GM19328 (cell line): ENCODE results near the gene DOK3.
"Not testable (repeated sequence)": the region's sequence is repeated elsewhere in the genome, so short reads cannot be mapped to it uniquely, and the experiment has no call there.

Experiments used
- ATAC-seq: cut with Tn5 transposase; IDR thresholded peaks from one replicate; pipeline ENCODE4 v1.9.1; 2021; ENCODE audit warnings: mild to moderate bottlenecking, moderate library complexity; ENCODE audit not compliant: unreplicated experiment

Gene DOK3

DNA sequence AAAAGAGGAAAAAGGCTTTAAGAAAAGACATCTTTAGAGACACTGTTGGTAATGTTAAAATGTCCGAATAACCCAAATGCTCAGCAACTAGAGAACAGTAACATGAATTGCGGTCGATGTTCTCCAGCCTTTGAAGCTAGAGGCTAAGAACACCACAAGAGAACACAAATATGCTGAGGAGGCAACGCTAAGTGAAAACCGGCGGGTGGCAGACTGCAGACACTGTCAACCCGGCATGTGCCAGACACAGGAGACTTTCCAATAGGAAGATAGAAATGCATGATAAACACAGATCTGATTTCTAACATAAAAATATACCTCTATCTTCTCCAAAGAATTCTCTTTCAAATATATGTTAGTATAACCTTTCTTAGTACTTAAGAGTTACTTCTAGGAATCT, 25.5 kb upstream of the DOK3 start:
- ATAC-seq: no peak

DNA sequence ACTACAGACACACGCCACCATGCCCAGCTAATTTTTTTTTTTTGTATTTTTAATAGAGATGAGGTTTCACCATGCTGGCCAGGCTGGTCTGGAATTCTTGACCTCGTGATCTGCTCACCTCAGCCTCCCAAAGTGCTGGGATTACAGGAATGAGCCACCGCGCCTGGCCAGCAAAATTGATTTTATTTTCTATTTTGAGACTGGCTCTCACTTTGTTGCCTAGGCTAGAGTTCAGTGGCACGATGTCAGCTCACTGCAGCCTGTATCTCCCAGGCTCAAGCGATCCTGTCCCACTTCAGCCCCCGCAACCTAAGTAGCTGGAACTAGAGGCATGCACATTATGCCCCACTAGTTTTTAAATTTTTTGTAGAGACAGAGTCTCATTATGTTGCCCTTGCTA, 24.8 kb upstream of the DOK3 start:
- ATAC-seq: not testable (repeated sequence)

DNA sequence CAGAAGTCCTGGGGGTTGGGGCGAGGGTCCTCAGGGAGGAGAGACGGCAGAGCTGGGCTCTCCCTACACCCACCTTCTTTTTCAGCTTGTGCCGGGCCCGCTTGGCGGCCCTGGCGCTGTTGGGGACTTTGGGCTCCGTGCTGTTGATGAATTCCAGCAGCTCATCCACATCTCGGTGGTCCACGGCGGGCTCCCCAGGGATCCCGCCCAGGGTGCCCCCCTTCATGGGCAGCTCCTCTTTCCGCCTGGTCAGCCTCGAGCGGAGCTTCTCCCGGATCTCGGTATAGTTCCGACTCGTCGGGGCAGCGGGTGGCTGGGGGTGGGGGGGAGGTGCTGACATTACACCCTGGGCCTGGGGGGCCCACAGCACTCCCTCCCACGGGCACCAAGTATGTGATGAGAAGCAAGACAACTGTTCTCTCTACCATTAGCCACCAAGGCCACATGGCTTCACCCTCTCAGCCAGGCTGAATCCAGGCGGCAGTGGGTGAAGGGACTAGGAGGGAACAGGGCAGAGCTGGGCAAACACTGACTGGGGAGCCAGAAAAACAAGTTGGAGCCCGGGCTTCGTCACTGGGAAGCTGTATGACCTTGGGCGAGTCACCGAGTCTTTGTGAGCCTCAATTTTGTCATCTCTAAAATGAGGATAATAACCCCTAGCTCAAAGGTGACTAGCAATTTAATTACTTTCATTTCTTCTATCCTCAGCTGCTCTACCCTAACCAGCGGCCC, 21.7 kb upstream of the DOK3 start:
- ATAC-seq: no peak

DNA sequence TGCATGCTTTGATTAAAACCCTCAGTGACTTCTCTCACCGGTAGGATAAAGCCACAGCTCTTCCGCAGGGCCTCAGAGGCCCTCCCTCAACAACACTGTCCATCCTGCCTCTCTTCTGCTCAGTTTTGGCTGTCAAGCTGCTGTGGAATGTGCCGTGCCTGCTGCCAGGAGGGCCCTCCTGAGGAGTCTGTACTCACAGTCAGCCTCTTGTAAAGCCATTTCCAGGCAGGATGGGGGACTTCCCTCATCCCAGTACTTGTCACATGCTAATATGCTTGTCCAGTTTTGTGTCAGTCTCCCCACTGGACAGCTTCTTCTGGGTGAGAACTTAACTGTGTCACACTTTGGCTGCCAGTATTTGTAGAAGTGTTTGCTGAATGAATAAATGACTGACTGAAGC, 21.0 kb upstream of the DOK3 start:
- ATAC-seq: no peak

DNA sequence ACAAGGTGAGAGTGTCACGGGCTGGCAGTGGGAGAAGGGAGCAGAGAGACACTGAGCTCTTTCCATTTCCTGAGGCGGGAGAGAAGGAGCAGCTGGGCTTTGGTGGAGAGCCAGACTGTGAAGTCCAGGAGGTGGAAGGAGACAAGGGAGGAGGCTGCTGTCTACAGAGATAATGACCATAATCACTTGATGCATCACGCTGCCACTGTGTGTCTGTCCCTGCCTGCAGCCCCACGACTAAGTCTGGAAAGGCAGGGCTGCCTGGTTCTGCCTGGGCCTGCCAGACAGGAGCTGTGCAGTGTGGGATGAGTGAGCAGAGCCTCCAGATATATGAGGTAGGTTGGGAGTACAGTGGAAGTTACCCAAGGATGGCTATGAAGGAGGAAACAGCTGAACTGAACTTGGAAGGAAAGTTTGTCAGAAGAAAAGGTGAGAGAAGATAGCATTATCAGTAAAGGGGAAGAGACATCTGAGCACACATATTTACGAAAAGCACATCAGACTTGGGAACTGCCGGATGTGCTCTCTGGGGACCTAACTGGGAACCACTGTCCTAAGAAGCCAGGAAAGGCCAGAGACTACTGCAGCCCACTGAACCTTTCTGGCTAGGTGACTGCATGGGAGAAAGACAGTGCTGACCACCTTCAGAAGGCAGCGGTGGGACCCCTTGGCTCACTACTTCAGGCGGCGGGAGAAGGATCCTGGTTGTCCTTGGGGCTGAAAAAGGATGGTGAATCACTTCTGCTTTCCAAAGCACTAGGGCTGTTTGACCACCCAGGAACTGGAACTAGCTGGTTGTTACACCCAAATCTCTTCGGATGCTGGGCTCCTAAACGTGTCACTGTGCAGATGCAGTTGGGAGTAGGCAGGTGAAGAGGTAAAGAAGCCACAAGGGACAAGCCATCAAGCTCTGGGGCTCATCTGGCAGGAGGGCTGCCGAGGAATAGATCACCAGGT, 19.9 kb upstream of the DOK3 start:
- no peak for ATAC-seq

DNA sequence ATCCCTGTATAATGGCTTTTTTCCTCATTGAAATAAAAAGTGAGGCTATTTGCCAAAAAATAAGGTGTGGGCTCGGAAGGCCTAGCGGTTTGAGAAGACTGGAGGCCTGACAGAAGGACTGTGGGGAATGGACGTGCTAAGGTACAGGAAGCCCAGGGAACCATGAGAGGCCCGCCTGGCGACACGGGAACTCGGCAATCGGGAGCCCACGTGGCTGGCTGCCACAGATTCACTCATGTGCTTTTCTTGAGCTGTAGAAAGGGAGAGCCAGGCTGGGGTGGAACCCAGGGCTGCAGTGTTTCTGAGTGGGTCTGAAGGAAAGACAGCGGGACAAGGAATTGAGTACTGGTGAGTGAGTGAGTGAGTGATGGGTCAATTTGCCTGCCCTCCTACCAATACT, 19.0 kb upstream of the DOK3 start:
- no peak for ATAC-seq

DNA sequence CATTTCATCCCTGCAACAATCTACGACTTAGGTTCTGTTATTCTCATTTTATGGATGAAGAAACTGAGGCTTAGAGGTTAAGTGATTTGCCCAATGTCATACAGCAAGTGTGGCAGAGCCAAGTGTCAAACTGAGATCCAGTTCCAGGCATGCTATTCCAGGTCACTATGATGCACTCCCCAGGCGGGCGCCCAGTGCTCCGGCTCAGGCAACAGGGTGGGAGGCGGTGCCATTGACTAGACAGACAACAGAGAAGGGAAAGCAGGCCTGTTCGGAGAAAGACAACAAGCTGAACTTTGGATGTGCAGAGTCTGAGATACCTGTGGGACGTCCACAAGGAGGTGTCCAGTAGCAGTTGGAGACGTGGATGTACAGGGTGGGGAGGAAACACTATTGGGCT, 18.0 kb upstream of the DOK3 start:
- no peak for ATAC-seq

DNA sequence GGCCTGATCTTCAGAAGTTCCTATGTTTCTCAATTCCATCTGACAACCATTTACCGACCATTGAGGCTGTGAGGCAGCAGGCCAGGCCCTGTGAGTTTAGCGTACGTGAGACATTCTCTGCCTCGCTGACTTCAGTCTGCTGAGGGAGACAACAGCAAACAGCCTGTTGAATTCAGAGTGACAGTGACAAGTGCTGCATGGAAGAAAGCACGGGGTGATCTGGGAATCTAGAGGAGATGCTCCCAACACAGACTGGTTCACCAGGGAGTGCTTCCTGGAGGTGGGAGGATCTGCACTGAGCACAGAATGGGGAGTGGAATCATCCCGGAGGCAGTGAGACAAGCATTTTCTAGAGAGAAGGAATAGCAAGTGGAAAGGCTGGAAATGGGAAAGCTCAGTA, 17.2 kb upstream of the DOK3 start:
- ATAC-seq: no peak

DNA sequence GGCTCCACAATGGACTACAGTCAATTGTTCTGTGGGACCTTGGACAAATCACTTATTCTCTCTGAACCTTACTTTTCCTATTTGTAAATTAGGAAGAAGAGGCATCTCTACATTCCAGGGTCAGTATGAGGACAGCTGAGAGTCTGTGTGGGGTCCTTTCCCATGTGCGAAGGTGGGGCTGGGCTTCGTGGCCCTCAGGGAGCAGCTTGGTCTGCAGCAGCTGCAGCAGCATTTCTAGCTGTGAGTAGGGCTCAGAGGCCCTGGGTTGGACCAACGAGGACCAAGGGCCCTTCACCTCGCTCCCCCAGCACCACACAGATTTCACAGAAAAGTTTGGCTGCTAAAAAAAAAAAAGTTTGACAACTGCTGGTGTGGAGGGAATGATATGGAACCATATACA, 16.6 kb upstream of the DOK3 start:
- no peak for ATAC-seq

DNA sequence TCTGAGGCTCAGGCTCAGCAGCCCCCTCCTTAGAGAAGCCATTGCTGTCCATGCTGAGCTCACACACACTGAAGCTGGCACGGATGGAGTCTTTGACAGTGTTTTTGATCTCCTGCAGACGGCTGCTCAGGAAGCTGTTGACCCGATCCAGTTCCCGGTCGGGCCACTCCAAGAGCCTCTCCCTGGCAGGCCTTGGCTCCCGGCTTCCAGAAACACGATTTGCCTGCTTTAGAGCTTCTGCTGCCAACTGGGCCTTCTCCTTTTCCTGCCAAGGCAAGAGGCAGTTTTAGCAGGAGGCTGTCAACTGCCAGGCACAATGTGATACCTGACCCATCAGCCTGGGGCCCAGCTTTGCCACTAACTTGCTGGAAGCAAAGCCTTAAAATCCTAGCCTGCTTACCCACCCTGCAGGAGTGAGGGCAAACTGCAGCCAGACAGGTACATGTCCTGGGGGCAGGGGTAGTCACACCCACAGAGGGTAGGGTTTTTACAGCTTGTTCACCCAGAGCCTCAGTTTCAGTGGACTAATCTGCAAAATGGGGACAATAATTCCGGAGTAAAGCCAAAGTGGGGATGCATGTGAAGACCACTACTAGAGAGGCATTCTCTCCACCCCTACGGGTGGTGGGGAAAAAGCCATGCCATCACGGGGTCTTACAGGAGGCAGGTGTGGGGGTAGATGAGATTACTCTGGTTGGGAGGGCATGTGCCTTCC, 15.5 kb upstream of the DOK3 start:
- ATAC-seq: no peak

DNA sequence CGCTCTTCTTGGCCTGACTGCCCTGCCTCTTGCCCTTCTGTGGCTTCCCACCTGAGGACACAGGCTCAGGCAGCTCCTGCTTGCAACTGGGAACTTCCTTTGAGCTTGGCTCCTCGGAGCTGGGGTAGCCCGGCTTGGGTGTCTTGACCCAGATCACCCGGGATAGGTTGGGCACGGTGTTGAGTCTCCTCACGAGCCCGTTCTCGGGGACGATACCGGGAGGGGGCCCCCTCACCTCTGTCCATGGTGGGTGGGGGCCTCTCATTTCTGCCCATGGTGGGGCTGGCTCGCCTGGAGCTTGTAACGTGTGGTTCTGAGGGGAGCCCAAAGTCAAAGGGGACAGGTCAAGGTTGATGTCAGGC, 14.9 kb upstream of the DOK3 start:
- no peak for ATAC-seq

DNA sequence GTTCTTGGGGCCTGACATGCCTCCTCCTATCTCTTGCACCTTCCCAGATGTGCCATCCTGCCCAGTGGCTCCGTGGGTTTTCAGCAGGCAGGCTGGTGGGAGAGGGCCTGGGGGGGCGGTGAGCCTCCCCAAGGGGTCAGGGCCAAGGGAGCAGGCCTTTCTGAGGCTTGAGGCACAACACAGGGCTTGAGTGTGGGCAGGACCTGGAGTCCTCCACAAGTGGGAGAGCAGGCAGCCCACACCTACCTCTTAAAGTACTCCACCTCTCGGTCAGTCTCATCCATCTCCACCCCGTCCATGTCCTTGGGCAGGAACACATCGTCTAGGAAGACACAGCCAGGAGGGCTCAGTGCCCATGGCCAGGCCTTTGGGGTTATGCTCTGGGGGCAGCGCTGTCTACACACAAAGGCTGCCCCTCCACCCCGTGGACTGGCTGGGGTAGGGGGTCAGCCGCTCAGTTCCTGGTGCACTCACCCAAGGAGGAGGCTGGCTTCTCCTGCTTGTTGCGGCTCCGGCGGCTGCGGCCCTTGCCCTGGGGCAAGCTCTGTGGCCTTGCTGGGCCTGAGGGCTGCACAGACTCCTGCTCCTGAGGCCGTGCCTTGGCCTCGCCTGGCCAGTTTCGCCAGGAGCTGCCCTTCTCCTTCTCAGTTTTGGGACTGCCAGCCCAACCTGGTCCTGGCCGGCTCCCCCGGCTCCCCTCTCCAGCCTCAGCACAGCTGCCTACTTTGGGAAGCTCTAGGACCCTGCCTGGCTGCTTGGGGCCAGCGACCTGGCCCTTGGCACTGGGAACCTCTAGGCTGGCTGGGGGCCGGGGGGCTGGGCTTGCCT, 14.3 kb upstream of the DOK3 start:
- ATAC-seq: no peak

DNA sequence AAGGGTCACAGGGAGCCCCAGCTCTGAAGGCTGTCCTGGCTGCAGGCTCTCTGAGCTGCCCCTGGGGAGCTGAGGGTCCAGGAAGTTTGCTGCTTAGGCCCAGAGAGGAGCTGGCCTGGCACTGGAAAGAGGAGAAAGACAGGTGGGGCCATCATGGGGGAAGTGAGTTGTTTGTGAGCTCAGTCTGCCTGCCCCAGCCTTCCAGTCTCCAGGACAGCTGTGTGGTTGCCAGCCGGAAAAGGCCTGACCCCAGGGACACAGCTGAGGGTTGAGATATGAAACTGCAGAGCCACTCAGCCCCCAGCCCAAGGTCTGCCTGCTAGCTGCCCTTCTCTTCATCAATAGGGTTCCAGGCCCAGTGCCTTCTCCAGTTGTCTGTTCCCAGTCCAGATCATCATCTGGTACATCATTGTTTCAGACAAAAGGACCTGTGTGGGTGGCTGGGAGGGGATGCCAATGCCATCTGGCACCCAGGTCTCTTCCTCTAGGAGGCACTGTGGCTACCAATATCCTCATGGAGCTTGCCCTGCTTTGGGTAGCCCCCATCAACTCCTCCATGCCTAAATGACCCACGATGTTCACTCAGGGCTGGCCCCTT, 11.4 kb upstream of the DOK3 start:
- ATAC-seq: no peak

DNA sequence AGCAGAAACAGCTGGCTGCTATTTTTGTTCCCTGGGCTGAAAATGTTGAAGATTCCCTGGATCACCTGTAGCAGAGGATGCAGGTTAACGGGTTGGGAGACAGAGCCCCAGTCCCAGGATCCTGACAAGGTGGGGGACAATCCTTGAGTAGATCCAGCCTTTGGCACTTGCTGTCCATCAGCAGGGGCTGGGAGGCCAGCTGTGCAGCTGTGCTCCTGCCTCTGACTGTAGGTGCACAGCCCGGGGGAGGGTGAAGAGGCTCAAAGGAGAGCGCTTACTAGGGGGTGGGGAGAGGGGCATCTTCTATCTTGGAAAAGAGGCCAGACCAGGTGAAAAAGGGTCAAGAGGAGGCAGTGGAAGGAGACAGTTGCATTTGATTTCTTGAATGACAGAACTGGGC, 10.6 kb upstream of the DOK3 start:
- ATAC-seq: no peak

DNA sequence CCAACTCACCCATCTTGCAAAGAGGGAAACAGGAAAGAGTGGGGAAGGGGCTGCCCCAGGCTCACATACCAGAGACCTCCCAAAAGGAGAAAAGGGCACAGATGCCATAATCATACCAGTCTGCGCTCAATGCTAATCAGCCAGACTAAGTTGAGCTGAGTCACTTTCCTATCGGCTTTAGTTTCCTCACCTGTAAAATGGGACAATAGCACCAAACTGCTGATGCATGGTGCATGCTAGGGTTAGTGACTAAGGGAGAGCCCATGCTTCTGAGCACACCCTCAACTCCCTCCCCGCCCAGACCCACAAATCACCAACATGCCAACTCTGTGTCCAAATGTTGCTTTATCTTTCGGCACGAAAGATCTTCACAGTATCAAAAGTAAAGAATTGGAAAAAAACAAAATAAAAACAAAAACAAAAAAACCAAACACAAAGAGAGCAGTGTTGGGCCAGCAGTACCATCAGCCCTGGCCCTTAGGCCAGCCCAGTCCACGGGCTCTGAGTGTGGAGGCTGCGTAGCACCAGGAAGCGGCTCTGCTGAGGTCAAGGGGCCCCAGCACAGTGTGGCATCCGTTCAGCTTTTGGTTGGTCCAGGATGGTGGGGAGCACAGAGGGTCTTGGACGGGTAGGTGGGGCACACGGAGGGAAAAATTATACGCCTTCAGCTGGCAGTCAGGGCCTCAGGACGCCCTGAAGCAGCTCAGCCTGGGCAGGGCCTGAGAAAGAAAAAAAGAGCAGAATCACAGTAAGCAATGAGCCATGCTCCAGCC, 10.0 kb upstream of the DOK3 start:
- no peak for ATAC-seq

DNA sequence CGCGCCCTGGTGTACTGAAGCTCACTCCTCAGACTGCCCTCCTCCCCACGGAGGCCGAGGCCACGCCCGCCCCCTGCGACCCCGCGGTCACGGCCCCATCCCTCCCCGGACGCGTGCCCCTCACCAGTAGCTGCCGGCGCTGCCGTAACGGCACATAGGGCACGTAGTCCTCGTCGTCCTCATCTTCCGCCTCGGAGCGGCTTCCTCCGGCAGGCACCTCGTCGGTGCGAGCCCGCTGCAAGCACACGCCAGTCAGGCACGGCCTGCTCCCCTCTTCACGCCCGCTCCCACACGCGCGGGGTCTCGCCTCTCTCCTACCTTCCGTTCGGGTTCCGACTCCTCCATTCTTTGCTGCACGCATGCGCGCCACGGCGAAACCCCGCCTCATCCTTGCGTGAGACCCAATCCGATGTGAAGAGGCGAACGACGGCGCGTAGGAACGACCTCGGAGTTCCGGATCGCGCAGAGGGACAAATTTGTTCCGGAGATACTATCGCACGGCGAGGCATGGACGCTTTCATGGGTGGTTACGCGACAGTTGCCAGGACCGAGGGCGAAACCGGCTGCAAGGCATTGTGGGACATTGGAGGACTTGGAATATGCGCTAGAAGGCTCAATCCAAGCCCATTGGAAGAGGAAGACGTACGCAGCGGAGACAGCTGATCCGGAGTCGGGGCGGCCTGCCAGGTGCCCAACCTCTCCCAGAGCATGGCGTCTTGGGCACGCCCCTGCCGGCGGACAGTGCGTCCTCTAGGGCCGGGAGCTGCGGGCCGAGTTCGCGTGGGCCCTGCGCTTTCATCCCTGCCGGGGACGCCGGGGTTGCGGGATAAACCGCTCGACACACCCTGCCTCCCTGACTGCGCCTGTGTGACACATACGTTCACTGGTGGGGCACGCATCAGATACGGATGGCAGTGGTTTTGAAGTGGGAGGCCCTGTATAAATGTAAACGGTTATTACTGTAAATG, 7.3 kb upstream of the DOK3 start, which contains the start of gene DDX41:
Gene DDX41, minus strand, starts transcription at position 361 of the 968 bp plus-strand sequence. Its CDS starts 16 bp downstream, at position 345.
- peak; percentile 71 for ATAC-seq

DNA sequence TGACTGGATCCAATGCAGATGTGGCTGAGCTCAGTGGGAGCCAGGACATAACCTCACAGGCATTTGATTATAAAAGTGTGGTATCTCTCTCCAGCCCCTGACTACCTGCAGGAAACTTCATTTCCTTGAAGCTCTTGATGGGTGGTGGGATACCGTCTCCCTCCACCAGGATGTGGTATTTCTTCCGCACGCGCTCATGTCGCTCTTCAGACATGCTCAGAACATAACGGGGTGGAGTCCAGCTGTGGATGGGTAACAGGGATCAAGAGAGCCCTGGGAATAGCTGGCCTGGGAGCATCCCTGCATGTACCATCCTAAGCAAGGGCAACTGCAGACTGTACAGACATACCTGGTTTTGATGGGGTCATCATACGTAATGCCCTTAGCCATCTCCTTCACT, 6.0 kb upstream of the DOK3 start:
- no peak for ATAC-seq

DNA sequence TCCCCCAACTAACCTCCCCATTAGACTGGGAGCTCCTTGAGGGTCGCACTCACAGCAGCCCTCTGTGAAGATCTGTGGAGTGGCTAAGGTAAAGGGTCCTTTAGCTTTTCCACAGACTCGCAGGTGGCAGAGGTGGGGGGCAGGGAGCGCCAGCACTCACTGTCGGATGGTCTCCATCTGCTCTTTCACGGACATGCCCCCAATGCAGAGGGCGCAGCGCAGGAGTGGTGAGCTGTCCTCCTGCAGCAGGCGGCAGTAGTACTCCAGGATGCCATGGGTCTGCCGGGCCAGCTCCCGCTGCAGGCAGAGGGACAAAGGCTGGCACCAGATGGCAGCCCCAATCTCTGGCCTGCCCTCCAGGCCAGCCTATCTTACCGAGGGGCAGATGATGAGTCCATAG, 4.9 kb upstream of the DOK3 start:
- no peak for ATAC-seq
